GM19372 (cell line): ENCODE results near the gene LNX1.

Experiments
- ATAC-seq: cut with Tn5 transposase; IDR thresholded peaks from one replicate; pipeline ENCODE4 v1.9.1; 2021; ENCODE audit warnings: mild to moderate bottlenecking, low read depth, moderate library complexity; ENCODE audit not compliant: unreplicated experiment

Gene LNX1

GRCh38 chr4:53575552-53575951, 15.7 kb downstream of the LNX1 start:
- ATAC-seq: no peak

GRCh38 chr4:53574528-53574927, 16.8 kb downstream of the LNX1 start:
- ATAC-seq: no peak

GRCh38 chr4:53573696-53574095, 17.6 kb downstream of the LNX1 start:
- no peak for ATAC-seq

DNA sequence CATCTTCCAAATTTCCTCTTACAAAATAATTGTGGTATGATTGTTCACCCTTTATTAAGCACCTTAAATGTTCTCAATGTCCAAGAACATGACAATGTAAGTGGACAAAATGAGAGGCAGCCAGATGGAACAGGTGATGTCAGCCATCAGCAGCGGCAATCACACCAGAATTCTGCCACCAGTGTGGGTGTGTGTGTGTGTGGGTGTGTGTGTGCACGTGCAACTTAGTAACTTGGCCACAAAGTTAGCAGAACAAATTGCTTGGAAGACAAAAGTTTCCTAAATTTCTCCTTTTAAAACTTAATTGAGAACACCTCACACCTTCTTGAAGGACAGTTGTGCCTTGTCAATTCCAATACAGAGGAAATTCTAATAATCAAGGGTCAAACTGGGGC, 18.7 kb downstream of the LNX1 start:
- no peak for ATAC-seq

DNA sequence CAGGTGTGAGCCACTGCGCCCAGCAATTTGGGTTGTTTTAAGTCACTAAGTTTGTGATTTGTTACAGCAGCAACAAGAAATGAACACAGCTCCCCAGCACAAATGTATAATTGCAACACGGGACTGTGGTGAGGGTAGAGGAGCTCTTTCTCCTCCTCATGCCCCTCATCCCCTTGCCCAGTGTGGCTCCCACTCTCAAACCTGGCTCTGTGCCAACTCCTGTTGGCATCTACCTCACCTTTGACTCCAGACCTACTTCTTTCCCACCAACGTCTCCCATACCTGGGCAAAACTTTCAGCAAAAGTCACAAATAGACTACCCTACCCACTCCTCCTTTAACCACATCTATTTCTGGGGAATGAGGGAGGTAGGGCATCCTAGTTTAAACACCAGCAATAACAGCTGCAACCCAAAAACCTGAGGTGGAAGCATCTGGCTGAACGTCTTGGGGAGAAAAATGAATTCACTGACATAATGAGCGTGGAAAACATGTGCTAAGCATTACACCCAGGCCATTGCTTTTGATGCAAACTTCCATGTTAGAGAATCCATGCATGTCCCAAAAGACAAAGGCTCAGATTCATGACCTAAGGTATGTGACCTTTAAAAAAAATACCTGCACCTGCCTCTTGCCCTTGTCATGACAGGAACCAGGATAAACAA, 19.2 kb downstream of the LNX1 start:
- no peak for ATAC-seq

GRCh38 chr4:53563824-53564223, 27.5 kb downstream of the LNX1 start:
- ATAC-seq: peak; percentile 81

DNA sequence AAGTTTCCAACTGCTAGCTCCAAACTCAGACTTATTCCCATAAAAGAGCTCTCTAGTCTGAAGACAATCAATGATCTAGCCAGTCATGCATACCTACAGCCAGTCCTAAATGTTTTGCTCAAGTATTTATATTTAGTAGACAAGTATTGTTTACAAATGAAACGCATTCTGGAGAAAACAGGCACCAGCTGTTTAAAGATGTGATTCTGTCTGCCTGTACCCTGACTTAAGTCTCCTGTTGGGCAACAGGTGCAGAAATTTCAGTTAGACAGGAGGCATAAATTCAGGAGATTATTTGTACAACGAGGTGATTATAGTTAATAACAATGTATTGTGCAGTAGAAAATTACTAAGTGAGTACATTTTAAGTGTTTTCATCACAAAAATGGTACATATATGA, 28.9 kb downstream of the LNX1 start:
- no peak for ATAC-seq

DNA sequence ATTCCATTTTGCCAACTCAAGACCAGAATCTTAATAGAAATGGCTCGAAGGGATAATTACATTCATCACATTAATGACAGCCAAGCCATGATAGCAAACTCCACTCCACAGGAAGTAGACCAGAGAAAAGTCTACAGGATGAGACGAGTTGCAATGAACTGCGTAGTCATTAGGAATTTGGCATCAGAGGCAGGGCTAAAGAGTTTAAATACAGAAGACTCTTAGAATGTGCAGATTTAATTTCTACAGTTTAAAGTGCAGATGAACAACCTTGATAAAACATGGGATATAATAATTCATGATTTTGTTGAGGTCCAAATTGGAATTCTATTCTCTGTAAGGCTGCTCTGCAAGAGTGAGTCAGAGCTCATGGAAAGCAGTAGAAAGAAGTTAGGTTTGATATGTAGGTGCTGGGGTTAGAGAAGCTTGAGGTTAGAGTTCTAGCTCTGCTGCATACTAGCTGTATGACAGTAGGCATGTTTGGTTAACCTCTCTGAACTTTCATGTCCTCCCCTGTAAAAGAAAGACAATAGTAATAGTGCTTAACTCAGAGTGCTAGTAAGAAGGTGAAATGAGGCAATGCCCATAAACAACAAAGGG, 32.2 kb downstream of the LNX1 start:
- ATAC-seq: no peak

DNA sequence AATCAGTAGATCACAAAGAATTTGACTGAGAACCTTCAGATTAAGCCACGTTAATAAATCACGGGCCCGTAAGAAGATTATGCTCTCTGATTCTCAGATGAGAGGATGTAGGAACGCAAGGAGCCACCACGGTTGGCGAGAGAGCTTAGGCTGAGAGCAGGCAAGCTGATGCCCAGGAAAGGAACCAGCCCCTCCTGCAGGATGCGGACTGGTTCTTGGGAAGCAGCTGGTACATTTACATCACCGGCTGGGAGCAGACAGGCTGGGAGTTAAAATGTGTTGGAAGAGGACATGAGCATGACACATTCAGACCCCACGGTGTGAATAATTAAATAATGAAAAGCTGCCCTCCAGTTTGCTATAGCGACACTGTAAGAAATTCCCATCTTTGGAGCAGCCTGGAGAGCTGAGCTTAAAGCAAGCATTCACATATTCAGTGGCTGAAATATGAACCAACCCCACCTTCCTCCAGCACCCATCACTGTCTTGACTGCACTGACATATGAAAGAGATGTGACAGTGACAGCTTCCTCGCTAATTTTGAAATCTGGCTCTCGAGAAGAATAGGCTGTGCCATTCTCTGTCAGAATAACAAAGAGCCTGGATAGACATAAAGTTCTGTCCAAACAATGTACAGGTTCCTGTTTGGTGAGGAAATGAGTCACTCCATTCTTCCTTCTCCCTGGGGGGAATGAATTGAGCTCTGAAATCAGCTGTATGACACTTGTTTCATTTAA, 33.1 kb downstream of the LNX1 start:
- ATAC-seq: no peak

GRCh38 chr4:53557669-53558064, 33.6 kb downstream of the LNX1 start:
- ATAC-seq: no peak

- ATAC-seq: no peak
Observed at GRCh38 chr4:53556651-53557050, 34.6 kb downstream of the LNX1 start.

DNA sequence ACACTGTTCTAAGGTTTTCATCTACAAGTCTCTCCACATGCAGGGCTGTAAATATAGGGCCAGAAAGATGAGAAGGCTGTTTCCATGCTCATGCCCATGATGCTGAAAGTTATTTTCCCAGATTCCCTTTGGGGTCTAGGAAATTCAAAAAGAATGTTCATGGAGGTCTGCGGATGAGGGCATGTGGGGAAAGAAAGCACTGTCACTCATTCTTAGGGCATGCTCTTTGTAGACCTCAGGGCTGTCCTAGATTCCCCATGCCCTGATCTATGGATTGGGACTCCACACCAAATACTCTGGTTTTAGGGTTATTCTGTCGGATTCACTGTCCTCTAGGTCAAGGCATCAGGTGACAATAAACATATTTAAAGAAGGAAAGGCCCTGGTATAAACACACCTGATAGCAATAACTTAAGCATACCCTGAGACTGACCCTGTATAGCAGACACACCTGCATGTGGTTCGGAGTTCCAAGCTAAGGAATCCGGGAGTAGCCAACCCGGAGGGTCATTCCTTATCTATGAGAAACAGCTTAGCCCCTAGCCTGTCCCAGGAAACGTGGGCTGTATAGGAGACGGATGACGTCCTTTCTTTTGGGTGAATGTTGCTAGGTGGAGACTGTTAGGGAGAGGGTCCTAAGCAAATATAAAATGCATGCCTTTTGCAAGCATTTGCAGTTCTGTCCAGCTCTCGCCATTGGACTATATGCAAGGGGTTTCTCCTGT, 37.6 kb downstream of the LNX1 start:
- ATAC-seq: no peak

- no peak for ATAC-seq
Observed at GRCh38 chr4:53552711-53553110, 38.6 kb downstream of the LNX1 start.

GRCh38 chr4:53551958-53552357, 39.3 kb downstream of the LNX1 start:
- ATAC-seq: no peak

GRCh38 chr4:53551281-53551864, 39.9 kb downstream of the LNX1 start:
- no peak for ATAC-seq

GRCh38 chr4:53548662-53549061, 42.6 kb downstream of the LNX1 start:
- ATAC-seq: no peak

GRCh38 chr4:53547983-53548382, 43.3 kb downstream of the LNX1 start:
- no peak for ATAC-seq

DNA sequence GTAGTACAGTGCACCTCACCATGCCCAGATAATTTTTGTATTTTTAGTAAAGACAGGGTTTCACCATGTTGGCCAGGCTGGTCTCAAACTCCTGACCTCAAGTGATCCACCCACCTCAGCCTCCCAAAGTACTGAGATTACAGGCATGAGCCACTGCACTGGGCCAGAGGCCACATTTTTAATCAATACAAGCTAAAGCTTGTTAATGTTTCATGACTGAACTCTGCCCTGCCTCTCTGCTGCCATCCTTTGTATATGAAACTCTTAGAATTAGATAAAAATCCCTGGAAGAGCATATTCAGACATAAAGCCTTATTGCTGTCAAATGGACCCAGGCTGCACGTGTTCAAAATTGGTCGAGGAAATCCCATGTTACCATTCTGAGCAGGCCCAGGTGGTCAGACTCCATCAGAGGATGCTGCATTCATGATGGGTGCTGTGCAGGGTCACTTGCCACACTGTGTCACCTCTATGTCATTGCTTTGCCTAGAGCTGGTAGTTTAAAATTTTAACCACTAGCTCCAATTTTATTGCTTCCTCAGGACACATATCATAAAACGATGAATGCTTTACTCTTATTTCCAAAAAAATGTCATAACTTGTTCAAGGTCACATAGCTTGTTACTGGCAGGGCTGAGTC, 45.2 kb downstream of the LNX1 start:
- no peak for ATAC-seq

- no peak for ATAC-seq
Observed at GRCh38 chr4:53545273-53545672, 46.0 kb downstream of the LNX1 start.

- no peak for ATAC-seq
Observed at GRCh38 chr4:53543561-53543960, 47.7 kb downstream of the LNX1 start.
